T-helper 2 cell treated with Interferon-gamma antibody and Interleukin-4, amounts not matched to agents 5 μg/mL and 100 μg/mL, for 36 hours (primary cell): ENCODE measurements around the gene MARK4.

ENCODE experiments used
- DNase-seq: peaks from one replicate; pipeline ENCODE4 v3.0.0; 2021; ENCODE audit warnings: low spot score
- H3K27ac Mint-ChIP-seq: one replicate; pipeline ENCODE4 v1.8.0; 2021; ENCODE audit warnings: mild to moderate bottlenecking, mixed read lengths
- H3K27me3 Mint-ChIP-seq: one replicate; pipeline ENCODE4 v1.8.0; 2021; ENCODE audit warnings: low read depth, mixed read lengths
- H3K36me3 Mint-ChIP-seq: one replicate; pipeline ENCODE4 v1.8.0; 2021; ENCODE audit warnings: low read depth, mixed read lengths
- H3K4me1 Mint-ChIP-seq: one replicate; pipeline ENCODE4 v1.8.0; 2021; ENCODE audit warnings: low read depth, mixed read lengths
- H3K4me3 Mint-ChIP-seq: one replicate; pipeline ENCODE4 v1.8.0; 2022; ENCODE audit warnings: mild to moderate bottlenecking, moderate library complexity, mixed read lengths
- H3K9me3 Mint-ChIP-seq: one replicate; pipeline ENCODE4 v1.8.0; 2021; ENCODE audit warnings: mixed read lengths

MARK4 gene

DNA sequence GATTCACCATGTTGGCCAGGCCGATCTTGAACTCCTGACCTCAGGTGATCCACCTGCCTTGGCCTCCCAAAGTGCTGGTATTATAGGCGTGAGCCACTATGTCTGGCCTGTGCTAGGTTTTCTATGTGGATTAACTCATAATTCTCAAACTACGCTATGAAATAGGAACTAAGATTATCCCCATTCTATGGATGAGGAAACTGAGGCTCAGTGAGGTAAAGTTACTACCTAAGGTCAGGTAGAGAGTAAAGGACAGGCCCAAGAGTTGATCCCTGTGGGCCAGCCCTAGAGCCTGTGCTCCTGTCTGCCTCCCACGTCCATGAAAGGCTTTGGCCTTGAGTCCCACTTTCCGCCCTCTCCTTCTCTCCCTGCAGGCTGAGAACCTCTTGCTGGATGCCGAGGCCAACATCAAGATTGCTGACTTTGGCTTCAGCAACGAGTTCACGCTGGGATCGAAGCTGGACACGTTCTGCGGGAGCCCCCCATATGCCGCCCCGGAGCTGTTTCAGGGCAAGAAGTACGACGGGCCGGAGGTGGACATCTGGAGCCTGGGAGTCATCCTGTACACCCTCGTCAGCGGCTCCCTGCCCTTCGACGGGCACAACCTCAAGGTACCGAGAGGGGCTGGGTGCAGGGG lies 20.1 kb downstream of the MARK4 start:
- H3K36me3 Mint-ChIP-seq: peaks cover under 1% of the 10 kb centered on the region
- DNase-seq: no peak

DNA sequence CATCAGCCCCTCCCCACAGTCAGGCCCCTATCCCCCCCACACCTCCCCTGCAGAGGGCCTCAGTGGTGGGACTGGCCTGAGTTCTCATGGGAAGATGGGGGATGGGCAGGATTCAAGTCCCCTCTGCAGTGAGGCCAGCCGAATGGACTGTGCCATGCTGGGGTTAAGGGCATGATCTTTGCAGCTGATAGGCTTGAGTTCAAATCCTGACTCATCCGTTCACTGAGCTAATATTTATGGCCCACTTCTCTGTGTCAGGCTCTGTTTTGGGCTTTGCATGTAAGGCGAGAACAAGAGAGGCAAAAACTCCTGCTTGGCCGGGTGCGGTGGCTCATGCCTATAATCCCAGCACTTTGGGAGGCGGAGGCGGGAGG lies 20.7 kb downstream of the MARK4 start:
- Mint-ChIP-seq H3K4me3 (no peak overlapping the region), H3K4me1 (no peaks in the 10 kb centered on the region), H3K9me3 (no peaks in the 10 kb centered on the region), H3K27me3 (no peaks in the 10 kb centered on the region), H3K36me3 (peaks cover 2% of the 10 kb centered on the region), H3K27ac (no peak overlapping the region)
- no peak for DNase-seq

More for the DNA sequence above, 20.1 kb downstream of the MARK4 start:
- no peak overlapping the region for H3K27ac Mint-ChIP-seq
- no peaks in the 10 kb centered on the region for H3K4me1 Mint-ChIP-seq
- H3K27me3 Mint-ChIP-seq: no peaks in the 10 kb centered on the region
- no peak overlapping the region for H3K4me3 Mint-ChIP-seq
- H3K9me3 Mint-ChIP-seq: no peaks in the 10 kb centered on the region

GRCh38 chr19:45273521-45273855 lies 22.4 kb downstream of the MARK4 start:
- no peak for DNase-seq
- Mint-ChIP-seq H3K27ac (no peak overlapping the region), H3K27me3 (no peaks in the 10 kb centered on the region), H3K9me3 (no peaks in the 10 kb centered on the region), H3K36me3 (peaks cover 2% of the 10 kb centered on the region), H3K4me3 (no peak overlapping the region), H3K4me1 (no peaks in the 10 kb centered on the region)

DNA sequence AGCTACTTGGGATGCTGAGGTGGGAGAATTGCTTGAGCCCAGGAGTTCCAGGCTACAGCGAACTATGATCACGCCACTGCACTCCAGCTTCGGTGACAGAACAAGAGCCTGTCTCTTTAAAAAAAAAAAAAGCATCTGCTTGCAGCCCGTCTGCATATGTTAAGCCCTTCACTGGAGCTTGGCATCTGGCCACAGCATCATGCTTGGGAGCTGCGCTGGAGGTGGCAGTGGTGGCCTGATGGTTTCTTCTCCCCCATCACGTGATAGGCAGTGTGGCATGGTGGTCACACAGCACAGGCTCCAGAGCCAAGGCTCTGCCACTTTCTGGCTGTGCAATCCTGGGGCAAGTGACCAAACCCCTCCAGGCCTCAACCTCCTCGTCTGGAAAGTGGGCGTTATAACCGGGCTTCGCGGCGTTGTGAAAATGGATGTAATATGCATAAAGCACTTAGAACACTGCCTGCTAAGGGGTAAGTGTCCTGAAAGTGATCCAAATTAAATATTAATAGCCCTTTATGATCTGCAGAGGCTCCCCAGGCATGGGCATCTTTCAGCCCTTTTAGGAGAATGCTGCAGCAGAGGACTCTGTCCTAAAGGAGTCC lies 24.4 kb downstream of the MARK4 start:
- H3K27ac Mint-ChIP-seq: no peak overlapping the region
- H3K4me1 Mint-ChIP-seq: no peaks in the 10 kb centered on the region
- H3K4me3 Mint-ChIP-seq: no peak overlapping the region
- no peak for DNase-seq
- H3K36me3 Mint-ChIP-seq: peaks cover 2% of the 10 kb centered on the region
- no peaks in the 10 kb centered on the region for H3K9me3 Mint-ChIP-seq
- no peaks in the 10 kb centered on the region for H3K27me3 Mint-ChIP-seq

DNA sequence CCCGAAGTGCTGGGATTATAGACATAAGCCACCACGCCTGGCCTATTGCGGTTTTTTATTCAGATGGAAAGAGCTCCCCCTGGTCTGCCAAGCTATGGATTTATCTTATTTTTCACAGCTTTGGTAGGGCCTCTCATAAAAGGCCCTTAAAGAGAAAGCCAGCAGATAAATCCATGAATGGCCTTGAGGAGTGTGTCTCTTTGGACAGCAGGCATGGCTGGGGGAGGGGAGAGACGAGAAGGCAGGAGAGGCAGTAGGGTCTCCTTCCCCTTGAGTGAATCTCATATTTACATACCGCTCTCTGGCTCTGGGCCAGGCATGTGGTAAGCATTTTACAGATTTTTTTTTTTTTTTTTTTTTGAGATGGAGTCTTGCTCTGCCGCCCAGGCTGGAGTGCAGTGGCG lies 25.2 kb downstream of the MARK4 start:
- H3K9me3 Mint-ChIP-seq: no peaks in the 10 kb centered on the region
- H3K36me3 Mint-ChIP-seq: peaks cover 2% of the 10 kb centered on the region
- no peak for DNase-seq
- no peaks in the 10 kb centered on the region for H3K27me3 Mint-ChIP-seq
- no peak overlapping the region for H3K4me3 Mint-ChIP-seq
- H3K27ac Mint-ChIP-seq: no peak overlapping the region
- no peaks in the 10 kb centered on the region for H3K4me1 Mint-ChIP-seq

DNA sequence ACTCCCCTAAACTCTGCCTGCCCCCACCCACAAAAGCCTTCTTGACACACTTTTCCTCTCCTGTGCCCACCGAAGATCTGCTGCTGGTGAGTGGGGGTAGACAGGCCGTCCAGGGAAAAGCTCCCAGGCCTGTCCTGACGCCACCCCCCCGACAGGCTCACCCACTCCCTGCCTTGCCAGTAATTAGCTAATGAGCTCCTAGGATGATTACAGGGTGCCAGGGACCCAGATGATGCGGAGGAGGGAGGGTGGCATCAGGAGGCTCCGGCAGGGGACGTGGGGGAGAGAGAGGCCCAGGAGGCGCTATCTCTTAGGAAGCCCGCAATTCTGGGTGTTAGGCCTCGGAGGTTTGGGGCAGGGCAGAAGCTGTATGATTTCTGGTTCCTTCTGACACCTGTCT lies 27.0 kb downstream of the MARK4 start:
- Mint-ChIP-seq H3K36me3 (peaks cover 3% of the 10 kb centered on the region), H3K9me3 (no peaks in the 10 kb centered on the region), H3K4me3 (no peak overlapping the region), H3K27me3 (no peaks in the 10 kb centered on the region), H3K4me1 (no peaks in the 10 kb centered on the region), H3K27ac (no peak overlapping the region)
- DNase-seq: no peak

DNA sequence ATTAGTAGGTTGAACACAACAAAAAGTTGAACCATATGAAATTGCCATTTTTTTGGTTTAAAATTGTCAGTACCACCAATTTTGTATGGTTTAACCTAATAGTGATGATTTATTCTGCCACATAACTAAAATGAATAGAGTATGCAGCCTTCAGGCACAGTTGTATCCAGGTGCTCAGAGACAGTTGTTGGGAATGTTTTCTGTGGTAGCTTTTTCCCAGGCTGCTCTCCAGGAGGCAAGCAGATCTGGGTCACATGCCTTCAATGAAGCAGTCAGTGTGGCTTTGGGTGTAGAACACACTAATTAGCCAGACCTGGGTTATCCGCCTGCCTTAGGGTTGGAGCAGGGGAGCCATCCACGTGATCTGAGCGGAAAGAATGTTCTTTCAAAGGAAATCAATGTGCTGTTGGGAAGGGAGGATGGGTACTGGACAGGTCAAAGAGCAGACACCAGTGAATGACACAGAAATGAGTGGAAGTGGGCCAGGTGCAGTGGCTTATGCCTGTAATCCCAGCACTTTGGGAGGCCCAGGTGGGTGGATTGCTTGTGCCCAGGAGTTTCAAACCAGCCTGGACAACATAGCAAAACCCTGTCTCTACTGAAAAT lies 28.6 kb downstream of the MARK4 start:
- DNase-seq: no peak
- Mint-ChIP-seq H3K36me3 (peaks cover 9% of the 10 kb centered on the region), H3K9me3 (peaks cover 6% of the 10 kb centered on the region), H3K27ac (no peak overlapping the region), H3K4me1 (no peaks in the 10 kb centered on the region), H3K4me3 (no peak overlapping the region), H3K27me3 (no peaks in the 10 kb centered on the region)

GRCh38 chr19:45280471-45280961 lies 29.4 kb downstream of the MARK4 start:
- no peaks in the 10 kb centered on the region for H3K27me3 Mint-ChIP-seq
- peaks cover 9% of the 10 kb centered on the region for H3K36me3 Mint-ChIP-seq
- no peaks in the 10 kb centered on the region for H3K4me1 Mint-ChIP-seq
- DNase-seq: no peak
- H3K4me3 Mint-ChIP-seq: no peak overlapping the region
- H3K27ac Mint-ChIP-seq: no peak overlapping the region
- peaks cover 6% of the 10 kb centered on the region for H3K9me3 Mint-ChIP-seq

DNA sequence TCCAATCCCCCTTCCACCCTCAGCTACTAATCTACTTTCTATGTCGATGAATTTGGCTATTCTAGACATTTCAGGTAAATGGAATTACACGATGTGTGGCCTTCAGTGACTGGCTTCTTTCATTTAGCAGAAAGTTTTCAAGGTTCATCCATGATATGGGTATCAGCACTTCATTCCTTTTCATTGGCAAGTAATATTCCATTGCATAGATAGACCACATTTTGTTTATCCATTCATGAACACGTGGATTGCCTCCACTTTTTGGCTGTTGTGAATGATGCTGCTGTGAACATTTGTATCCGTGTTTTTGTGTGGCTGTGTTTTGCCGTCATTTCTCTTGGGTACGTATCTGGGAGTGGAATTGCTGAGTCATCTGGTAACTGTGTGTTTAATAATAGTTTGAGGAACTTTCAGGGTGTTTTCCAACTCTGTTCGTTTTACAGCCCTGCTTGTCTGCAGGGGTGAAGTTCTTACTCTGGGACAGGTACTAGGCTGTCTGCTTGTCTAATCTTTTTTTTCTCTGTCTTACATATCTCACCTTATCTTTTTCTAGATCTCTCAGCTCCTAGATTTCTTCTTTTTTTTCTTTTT lies 32.5 kb downstream of the MARK4 start:
- Mint-ChIP-seq H3K27ac (no peak overlapping the region), H3K36me3 (peaks cover 8% of the 10 kb centered on the region), H3K27me3 (no peaks in the 10 kb centered on the region), H3K9me3 (peaks cover 6% of the 10 kb centered on the region), H3K4me1 (no peaks in the 10 kb centered on the region), H3K4me3 (no peak overlapping the region)
- no peak for DNase-seq

GRCh38 chr19:45290381-45290931 lies 39.4 kb downstream of the MARK4 start:
- H3K36me3 Mint-ChIP-seq: no peaks in the 10 kb centered on the region
- H3K27ac Mint-ChIP-seq: no peak overlapping the region

DNA sequence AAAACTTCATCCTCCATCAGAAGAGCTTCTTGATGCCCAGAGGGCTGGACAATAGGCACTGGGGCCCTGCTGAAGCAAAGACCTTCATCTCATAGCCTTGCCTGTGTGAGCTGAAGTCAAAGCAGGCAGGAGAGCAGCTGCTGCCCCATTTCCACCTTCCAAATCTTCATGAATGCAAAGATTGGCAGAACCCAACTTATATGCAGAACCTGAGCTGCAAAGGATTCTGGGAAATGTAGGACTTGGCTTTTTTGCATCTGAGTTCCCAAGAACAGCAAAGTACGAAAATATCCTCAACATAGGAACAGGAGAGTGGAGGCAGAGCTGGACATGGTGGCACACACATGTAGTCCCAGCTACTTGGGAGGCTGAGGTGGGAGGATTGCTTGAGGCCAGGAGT lies 40.8 kb downstream of the MARK4 start:
- Mint-ChIP-seq H3K27ac (no peak overlapping the region), H3K36me3 (no peaks in the 10 kb centered on the region), H3K4me3 (no peak overlapping the region), H3K27me3 (no peaks in the 10 kb centered on the region), H3K9me3 (no peaks in the 10 kb centered on the region), H3K4me1 (no peaks in the 10 kb centered on the region)
- DNase-seq: no peak

More at GRCh38 chr19:45290381-45290931, 39.4 kb downstream of the MARK4 start:
- no peaks in the 10 kb centered on the region for H3K9me3 Mint-ChIP-seq
- DNase-seq: no peak
- H3K4me1 Mint-ChIP-seq: no peaks in the 10 kb centered on the region
- no peak overlapping the region for H3K4me3 Mint-ChIP-seq
- no peaks in the 10 kb centered on the region for H3K27me3 Mint-ChIP-seq

- Mint-ChIP-seq H3K4me1 (no peaks in the 10 kb centered on the region), H3K27me3 (no peaks in the 10 kb centered on the region), H3K4me3 (no peak overlapping the region), H3K9me3 (no peaks in the 10 kb centered on the region), H3K36me3 (no peaks in the 10 kb centered on the region), H3K27ac (no peak overlapping the region)
- peak; percentile 5 for DNase-seq
Measured at GRCh38 chr19:45293682-45294081, 42.6 kb downstream of the MARK4 start.

GRCh38 chr19:45294291-45295029 lies 43.4 kb downstream of the MARK4 start:
- H3K27me3 Mint-ChIP-seq: no peaks in the 10 kb centered on the region
- DNase-seq: no peak
- no peaks in the 10 kb centered on the region for H3K36me3 Mint-ChIP-seq
- H3K9me3 Mint-ChIP-seq: no peaks in the 10 kb centered on the region
- no peak overlapping the region for H3K27ac Mint-ChIP-seq
- H3K4me3 Mint-ChIP-seq: no peak overlapping the region
- H3K4me1 Mint-ChIP-seq: no peaks in the 10 kb centered on the region

DNA sequence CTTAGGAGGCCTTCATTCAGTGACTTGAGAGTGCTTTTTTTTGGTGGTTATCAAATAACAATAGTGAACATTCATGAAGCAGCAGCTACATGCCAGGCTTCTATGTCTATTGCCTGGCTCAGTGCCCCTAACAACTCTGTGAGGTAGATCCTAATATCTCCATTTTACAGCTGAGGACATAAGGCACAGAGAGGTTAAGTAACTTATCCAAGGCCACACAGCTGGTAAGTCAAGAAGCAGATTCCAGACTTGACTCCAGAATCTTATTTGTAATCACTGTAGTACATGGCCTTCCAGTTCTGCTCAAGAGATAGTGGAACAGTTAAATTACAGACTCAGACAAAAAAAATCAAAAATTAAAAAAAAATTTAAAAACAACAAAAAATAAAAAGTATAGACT lies 44.8 kb downstream of the MARK4 start:
- DNase-seq: no peak
- H3K36me3 Mint-ChIP-seq: no peaks in the 10 kb centered on the region
- no peak overlapping the region for H3K4me3 Mint-ChIP-seq
- no peak overlapping the region for H3K27ac Mint-ChIP-seq
- H3K27me3 Mint-ChIP-seq: no peaks in the 10 kb centered on the region
- H3K9me3 Mint-ChIP-seq: no peaks in the 10 kb centered on the region
- no peaks in the 10 kb centered on the region for H3K4me1 Mint-ChIP-seq
